HG03457 (cell line): ENCODE data around the gene FCGR3A.
"Not testable (repeated sequence)": the region's sequence is repeated elsewhere in the genome, so short reads cannot be mapped to it uniquely, and the experiment has no call there.

ENCODE experiments used
- ATAC-seq: cut with Tn5 transposase; IDR thresholded peaks from one replicate; pipeline ENCODE4 v1.9.1; 2021; ENCODE audit warnings: moderate number of reproducible peaks; ENCODE audit not compliant: unreplicated experiment

FCGR3A gene

DNA sequence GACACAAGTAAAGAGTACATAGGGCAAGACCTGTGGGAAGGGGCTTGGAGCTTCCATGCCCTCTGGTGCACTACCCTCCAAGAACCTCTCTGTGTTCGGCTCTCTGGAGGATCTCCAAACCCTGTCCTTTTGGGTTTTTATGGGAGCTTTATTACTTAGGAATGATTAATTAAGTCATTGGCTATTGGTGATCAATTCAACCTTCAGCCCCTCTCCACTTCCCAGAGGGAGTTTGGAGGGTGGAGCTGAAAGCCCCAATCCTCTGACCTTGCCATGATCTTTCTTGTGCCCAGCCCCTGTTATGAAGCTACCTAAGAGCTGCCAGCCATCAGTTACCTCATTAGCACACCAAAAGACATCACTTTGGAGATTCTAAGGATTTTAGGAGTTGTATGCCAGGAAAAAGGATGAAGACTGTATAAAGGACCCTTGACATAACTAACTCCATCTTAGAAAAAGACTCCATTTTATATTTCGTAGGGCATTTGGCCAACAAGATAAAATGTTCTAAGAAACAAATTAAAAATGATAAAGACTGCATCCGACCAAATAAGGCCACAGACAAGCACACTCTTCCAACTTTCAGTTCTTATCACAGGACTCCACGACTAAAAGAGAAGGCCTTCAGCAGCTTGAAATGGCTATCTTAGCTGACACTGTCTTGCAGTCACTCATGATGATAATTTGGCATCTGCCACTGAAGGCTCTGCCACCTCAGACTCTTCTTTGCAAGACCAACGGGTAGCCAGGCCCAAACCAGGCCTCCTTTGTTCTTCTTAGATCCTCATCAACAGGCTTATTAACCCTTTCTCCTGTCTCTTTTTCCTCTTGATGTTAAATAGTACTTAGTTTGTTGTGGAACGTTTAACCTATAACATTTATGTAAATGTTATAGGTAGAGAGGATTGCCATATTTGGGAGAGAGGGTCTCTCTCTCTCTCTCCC lies 8.2 kb upstream of the FCGR3A start:
- not testable (repeated sequence) for ATAC-seq

DNA sequence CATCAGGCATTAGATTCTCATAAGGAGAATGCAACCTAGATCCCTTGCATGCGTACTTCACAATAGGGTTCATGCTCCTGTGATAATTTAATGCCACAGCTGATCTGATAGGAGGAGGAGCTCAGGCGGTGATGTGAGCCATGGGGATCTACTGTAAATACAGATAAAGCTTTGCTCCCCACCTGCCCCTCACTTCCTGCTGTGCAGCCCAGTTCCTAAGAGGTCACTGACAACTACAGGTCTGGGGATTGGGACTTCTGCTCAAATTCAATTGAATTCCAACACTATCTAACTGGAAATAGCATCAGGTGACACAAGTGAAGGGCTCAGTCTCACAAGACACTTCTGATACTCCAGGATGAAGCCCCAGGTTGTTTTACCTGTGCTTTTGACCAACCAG lies 7.4 kb upstream of the FCGR3A start:
- ATAC-seq, result not testable (repeated sequence)

DNA sequence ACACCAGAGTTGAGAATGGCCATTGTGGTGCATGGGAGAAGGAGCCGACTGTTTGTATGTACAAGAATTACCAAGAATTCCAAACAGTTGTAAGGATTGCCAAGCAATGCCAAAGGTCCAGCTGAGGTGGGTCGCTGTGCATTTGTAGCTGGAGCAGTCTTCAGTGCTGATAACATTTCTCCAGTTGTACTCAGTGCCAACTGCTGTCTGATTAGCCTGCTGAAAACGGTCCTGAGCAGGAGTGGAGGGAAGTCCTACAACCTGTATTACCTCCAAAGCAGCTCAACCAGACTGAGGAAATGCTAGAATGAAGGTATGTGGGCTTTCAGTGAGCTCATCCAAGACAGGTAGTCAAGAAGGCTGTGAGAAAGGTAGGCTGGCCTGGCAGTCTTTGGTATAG lies 6.5 kb upstream of the FCGR3A start:
- not testable (repeated sequence) for ATAC-seq

DNA sequence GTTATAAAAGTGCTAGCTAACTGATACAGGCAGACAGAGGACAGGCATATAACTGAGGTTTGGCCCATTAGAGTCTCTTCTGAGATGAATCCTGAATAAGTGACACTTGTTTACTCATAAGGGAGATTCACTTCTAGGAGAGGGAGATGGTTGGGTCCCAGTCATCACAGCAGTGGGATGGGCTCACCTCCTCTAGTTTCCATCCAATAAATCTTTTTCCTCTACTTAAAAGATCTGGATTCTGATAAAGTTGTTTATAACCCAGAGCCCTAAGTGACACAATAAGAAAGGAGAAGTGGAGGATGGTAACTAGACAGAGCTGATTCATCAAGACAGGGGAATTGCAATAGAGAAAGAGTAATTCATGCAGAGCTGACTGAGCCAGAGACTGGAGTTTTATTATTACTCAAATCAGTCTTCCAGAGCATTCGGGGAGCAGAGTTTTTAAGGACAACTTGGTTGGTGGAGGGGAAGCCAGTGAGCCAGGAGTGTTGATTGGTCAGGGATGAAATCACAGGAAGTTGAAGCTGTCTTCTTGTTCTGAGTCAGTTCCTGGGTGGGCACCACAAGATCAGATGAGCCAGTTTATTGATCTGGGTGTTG lies 5.3 kb upstream of the FCGR3A start:
- not testable (repeated sequence) for ATAC-seq

DNA sequence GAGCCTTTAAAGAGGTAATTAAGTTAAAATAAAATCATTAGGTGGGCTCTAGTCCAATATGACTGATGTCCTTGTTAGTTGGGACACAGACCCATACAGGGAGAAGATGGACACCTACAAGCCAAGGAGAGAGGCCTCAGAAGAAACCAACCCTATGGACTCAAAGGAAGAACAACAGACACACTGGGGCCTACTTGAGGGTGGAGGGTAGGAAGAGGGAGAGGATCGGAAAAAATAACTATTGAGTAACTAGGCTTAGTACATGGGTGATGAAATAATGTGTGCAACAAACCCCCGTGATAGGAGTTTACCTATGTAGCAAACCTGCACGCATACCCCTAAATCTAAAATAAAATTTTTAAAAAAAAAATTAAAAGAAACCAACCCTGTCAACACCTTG lies 4.7 kb upstream of the FCGR3A start:
- not testable (repeated sequence) for ATAC-seq

DNA sequence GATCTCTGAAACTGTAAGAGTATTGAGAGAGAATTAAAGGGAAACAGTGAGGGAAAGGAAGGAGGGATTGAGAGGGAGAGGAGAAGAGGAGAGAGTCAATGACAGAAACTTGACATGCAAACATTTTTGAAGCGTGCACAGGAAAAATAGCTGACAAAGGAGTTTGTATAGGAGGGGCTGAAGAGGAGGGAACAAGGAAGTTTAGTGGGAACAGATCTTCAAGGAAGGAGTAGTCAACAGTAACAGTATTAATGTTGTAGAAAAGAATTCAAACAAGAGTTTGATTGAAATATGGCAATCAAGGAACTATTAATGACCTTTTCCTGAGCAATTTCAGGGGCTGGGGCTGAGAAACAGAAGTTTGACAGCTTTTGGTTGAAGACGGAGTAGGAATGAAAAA lies 4.0 kb upstream of the FCGR3A start:
- not testable (repeated sequence) for ATAC-seq

DNA sequence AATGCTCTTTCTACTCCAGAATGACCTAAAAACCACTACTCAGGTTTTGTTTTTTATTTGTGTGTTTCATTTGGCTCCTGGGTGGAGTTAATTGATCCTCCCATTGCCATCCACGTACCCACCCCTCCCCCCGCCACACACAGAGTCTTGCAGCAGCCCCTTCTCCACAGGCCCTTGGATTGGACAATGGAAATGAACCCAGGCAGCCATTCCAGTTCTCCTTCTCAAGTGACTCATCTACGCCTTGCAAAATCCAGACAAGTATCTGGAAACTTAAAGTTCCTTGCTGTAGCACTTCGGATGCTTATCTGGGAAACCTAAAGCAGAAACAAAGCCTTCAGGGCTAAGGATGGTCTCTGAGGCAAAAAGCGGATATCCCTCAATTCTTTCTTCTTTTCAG lies 1.3 kb upstream of the FCGR3A start:
- not testable (repeated sequence) for ATAC-seq

DNA sequence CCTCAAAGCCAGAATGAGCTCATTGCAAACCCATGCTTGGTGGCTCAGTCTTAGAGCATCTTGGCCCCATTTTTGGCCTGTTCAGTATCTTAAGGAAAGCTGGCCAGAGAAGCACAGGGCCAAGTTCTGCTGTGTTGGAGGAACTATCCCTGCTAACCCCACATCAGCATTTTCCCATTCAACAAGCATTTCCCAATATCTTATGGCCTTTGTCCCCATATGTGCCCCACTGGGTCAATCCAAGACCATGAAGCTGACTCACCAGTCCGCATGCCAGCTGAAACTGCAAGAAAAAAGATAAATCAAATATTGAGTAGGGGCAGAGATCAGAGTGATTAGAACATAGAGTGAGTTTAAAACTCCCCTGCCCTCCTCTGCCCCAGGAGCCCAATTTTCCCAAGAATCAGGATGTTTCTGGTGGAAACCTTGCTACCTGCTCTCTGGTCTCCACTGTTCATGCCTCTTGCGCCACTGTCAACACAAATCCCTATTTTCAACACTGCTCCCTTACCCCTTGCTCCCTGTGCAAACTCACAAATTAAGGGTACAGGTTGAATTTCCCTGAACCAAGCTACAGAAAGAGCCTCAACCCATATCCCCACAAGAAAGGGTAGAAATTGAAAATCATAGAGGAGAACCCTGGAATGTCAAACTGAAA lies 740 bp downstream of the FCGR3A start:
- not testable (repeated sequence) for ATAC-seq

DNA sequence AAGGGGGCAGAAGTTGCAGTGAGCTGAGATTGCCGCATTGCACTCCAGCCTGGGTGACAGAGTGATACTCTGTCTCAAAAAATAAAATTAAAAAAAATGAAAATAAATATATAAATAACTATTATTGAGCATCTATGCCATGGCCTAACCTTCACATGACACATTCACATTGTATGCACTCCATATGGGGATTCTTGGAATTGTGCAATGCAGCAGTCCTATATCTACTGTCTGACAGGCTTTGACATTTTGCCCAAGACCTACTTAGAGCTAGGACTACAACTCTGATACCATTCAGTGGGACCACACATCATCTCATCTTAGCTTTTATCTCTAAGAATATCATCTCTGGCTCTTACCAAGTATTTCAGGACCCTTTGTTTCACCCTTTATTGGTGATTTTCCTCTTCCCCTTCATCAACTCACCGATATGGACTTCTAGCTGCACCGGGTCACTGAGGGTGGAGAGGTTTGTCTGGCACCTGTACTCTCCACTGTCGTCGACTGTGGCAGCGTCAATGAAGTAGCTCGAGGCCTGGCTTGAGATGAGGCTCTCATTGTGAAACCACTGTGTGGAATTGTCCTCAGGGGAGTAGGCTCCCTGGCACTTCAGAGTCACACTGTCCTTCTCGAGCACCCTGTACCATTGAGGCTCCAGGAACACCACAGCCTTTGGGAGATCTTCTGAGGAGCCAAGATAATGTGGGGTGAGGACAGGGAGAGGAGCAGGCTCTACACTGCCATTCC lies 1.4 kb downstream of the FCGR3A start:
- ATAC-seq, result not testable (repeated sequence)

DNA sequence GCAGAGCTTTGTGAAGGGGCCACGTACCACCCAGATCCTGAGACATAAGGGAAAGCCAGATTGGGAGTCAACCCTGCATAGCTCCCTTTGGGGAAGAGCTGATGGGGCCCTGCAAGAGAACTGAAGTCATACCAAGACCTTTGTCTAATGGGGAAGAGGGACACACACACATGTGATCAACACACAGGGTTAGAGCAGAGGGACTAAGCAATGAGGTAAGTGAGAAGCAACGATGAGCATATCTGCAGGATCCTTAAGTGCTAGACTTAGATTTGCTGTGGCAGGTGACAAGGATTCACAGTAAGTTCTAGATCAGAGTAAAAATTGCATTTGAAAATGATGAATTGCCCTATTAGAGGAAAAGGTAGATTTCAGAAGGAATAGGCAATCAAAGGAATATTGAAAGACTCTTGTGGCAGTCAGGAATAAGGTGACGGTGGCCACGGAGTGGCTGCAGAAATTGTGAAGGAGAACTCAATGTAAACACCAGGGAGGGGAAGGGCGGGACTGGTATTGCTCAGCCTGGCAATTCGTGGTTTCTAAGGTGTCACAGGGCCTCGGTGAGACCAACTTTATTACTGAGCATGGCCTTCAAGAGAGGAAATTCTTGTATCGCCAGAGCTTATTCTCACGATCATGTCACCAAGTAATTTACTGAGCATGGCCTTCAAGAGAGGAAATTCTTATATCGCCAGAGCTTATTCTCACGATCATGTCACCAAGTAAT lies 4.5 kb downstream of the FCGR3A start:
- not testable (repeated sequence) for ATAC-seq

DNA sequence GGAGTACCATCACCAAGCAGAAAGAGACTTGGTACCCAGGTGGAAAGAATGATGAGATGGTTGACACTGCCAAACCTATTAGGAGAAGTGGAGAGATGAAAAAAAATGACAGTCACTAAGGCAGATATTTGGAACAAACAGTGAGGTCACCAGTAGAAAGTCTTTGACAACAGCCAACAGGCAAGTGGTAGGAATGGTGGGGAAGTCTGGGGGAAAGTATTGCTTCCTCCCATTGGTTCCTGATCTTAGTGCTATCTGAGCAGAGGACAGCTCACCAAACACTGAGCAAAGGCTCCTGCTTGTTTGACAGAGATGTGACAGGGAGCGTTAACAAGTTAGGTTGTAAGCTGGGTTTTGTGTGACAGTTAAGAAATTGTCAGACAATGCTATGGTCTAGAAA lies 6.5 kb downstream of the FCGR3A start:
- ATAC-seq, result not testable (repeated sequence)

DNA sequence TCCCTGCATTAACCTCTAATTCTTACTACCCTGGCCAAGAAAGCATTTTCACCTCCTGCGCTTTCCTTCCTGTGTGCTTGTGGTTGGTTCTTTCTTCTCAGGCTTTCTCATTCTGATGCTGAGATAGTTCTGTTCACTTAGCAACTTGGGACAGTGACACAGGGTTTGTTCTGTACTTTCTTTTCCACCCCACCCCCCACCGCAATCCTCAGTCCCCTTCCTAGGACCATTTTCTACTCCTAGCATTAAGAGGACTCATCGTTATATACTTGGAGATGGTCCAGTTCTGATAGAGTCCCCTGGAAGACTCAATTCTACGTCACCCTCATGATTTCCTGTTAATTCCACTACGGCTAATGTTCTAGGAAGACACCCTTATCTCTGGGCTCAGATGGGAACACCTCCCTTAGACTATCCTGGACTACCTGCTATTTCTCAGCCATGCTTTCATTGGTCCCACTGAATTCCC lies 7.5 kb downstream of the FCGR3A start:
- ATAC-seq, result peak; percentile 46

DNA sequence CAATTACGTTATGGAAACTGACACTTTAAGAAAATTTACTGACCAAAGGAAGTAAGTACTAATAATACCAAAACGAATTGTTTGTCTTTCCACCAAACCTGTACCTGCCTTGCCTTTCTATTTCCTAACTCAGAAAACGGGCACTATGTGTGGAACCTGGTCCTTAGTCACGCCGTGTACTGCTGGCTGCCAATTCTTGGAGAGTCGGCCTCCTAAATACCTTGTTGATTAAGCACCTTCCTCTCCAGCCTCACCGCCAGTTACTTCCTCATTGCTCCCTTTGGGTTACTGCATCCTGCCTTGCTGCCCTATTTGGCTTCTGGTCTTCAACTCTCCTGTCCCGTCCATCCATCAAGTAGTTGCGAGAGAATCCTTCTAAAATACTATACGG lies 9.1 kb downstream of the FCGR3A start:
- ATAC-seq, result not testable (repeated sequence)

DNA sequence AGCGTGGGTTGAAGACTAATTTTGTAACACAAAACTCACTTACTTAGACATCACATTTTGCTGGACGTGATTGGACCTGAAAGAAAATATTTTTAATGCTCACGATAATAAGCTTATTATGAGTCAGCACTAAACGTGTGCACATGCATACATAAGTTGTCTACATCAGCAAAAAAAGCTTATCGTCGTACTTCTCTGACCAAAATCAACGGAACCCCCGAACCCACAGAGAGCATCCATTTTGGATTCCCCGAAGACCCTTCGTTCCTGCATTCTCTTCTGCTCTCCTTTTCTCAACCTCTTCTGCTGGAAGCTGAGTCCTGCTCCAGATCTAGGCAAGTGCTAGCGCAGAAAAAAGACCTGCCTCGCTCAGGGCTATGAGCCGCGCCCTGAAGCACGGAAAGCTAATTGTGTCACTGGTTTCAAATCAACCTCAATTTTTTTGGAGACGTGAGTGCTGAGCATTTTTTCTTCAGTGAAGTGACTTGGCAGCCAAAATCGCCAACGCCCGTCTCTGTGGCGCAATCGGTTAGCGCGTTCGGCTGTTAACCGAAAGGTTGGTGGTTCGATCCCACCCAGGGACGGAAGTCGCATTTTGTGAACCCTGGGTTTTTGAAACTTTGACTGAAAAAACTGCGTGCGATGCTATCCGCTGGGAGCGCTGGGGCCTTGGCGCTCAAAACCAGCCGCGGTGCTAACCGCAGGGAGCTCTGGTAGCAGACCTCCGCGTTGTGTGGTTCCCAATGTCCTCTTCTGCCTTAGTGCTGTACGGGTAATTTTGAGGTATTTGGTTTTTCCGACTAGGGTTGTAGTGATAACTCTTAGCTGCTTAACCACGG lies 9.7 kb downstream of the FCGR3A start:
- ATAC-seq, result peak; percentile 45

DNA sequence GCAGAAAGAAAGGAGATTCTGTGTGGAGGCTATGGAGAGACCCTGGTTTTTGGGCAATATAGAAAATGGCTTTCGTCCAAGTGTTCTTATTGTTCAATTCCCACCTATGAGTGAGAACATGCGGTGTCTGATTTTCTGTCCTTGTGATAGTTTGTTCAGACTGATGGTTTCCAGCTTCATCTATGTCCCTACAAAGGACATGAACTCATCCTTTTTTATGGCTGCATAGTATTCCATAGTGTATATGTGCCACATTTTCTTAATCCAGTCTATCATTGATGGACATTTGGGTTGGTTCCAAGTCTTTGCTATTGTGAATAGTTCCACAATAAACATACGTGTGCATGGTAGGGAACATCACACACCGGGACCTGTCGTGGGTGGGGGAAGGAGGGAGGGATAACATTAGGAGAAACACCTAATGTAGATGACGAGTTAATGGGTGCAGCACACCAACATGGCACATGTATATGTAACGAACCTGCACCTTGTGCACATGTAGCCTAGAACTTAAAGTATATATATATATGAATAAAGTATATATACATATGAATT lies 10.6 kb downstream of the FCGR3A start:
- ATAC-seq, result not testable (repeated sequence)

DNA sequence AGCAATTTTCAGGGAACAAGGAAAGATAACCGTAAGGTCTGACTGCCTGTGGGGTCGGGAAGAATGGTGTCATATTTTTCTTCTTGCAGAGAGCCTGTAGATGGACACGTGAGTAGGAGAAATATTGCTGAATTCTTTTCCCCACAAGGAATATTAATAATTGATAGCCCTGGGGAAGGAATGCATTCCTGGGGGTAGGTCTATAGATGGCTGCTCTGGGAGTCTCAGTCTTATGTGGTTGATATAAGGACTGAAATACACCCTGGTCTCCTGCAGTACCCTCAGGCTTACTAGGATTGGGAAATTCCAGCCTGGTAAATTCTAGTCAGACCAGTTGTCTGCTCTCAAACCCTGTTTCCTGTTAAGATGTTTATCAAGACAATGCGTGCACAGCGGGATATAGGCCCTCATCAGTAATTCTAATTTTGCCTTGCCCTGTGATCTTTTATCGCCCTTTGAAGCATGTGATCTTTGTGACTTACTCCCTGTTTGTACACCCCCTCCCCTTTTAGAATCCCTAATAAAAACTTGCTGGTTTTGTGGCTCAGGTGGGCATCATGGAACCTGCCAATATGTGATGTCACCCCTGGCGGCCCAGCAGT lies 12.4 kb downstream of the FCGR3A start:
- ATAC-seq, result not testable (repeated sequence)

DNA sequence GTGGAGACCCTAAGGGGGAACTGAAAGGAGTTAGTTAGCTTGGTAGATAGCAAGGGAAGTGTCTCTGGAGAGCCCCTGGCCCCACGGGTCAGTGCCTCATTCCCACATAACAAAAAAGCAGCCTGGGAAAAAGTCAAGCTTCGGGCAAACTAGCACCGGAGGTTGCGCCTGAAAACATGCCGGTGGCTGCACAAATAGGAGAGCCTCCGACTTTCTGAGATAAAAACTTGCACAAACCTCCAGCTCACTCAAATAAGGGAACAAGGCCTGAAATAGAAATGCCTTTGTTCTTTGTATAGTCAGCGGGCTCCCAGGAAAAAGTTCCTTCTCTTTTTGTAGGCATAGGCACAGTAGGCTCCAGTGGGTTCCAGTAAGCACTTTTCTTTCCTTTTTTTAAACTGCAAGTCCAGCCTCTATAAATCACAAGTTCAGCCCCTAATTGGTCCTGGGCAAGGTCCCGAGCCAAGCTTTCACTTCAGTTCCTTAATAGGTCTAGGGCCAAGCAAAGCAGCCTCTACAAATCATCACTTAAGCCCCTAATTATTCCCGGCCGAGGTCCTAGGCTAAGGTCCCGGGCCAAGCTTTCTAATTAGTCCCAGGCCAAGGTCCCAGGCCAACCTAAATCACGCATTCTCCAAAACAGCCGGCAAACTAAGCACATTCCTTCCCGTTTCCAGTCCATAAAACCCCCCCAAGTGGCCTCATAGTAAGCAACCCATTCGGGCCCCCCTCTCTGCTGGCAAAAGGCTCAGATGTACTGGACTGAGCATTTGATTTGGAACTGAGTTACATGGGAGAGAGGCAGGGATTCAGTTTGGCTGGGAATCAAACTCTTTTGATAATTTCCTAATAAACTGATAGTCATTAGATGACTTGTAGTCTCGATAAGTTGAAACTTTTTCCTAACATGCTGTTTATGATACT lies 16.7 kb downstream of the FCGR3A start:
- not testable (repeated sequence) for ATAC-seq
